Ovary (tissue), 3 donors: ENCODE results near the gene CHPF.

Experiments used
- POLR2A ChIP-seq: fragments of 450-650 bp; IDR thresholded peaks from one replicate; pipeline ENCODE4 v1.6.1; 2017; ENCODE audit warnings: antibody characterized with exemption, mild to moderate bottlenecking, moderate library complexity
- TF ChIP-seq, protein P1 (sequence below), 3 donors: fragments of 450-650 bp in 2 of 3; fragments of 200-600 bp in 1 of 3; IDR thresholded peaks; one replicate each; pipeline versions ENCODE4 v1.5.1 to v1.8.0; 2016 to 2022; ENCODE audit warnings: antibody characterized with exemption in 3 of 3, mild to moderate bottlenecking in 1 of 3
- donor health status: DM: no; HTN: no; CAD: no.

DNA sequence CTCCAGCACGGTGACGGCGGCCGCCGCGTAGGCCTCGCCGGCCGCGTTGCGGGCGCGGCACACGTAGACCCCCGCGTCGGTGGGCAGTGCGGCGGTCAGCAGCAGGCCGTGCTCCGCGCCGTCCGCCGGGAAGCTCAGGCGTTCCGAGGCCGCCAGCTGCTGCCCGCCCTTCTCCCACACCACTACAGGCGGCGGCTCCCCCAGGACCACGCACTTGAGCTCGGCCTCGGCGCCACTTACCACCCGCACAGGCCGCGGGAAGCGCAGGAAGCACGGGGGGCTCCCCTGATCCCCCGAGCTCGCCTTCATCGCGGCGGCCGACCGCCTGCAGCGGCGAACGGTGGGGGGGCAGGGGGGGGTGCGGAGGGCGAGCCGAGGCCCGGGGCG is 27.3 kb upstream of the CHPF start:
- TF ChIP-seq, protein P1, sequence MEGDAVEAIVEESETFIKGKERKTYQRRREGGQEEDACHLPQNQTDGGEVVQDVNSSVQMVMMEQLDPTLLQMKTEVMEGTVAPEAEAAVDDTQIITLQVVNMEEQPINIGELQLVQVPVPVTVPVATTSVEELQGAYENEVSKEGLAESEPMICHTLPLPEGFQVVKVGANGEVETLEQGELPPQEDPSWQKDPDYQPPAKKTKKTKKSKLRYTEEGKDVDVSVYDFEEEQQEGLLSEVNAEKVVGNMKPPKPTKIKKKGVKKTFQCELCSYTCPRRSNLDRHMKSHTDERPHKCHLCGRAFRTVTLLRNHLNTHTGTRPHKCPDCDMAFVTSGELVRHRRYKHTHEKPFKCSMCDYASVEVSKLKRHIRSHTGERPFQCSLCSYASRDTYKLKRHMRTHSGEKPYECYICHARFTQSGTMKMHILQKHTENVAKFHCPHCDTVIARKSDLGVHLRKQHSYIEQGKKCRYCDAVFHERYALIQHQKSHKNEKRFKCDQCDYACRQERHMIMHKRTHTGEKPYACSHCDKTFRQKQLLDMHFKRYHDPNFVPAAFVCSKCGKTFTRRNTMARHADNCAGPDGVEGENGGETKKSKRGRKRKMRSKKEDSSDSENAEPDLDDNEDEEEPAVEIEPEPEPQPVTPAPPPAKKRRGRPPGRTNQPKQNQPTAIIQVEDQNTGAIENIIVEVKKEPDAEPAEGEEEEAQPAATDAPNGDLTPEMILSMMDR (IDR thresholded peaks at IDR 0.05) = no peak
- no peak for TF ChIP-seq POLR2A
